GM12872 (cell line): ENCODE results near the gene WDR82.

Experiments used
- TF ChIP-seq, protein P1 (sequence below): IDR thresholded peaks from 3 replicates; pipeline ENCODE4 v1.5.1; 2011; ENCODE audit warnings: low read depth, mild to moderate bottlenecking, low read length, moderate library complexity; ENCODE audit not compliant: insufficient read depth

WDR82 gene

DNA sequence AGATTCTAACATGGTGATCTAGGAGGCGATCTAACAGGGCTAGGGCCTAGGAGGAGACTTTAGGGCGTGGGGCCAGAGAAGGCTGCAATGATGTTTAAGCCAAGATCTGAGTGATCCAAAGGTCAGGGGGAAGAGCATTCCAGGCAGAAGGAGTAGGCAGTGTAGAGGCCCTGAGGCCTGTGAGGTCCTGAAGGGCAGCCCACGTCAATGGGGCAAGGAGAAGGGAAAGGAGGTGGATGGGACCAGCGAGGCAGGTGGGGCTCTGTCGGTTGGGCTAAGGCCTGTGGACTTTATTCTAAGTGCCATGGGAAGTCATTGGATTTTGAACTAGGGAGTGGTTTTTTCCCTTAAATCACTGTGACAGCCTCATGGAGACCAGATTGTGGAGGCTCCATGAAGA lies 27.5 kb upstream of the WDR82 start:
- TF ChIP-seq, protein P1, sequence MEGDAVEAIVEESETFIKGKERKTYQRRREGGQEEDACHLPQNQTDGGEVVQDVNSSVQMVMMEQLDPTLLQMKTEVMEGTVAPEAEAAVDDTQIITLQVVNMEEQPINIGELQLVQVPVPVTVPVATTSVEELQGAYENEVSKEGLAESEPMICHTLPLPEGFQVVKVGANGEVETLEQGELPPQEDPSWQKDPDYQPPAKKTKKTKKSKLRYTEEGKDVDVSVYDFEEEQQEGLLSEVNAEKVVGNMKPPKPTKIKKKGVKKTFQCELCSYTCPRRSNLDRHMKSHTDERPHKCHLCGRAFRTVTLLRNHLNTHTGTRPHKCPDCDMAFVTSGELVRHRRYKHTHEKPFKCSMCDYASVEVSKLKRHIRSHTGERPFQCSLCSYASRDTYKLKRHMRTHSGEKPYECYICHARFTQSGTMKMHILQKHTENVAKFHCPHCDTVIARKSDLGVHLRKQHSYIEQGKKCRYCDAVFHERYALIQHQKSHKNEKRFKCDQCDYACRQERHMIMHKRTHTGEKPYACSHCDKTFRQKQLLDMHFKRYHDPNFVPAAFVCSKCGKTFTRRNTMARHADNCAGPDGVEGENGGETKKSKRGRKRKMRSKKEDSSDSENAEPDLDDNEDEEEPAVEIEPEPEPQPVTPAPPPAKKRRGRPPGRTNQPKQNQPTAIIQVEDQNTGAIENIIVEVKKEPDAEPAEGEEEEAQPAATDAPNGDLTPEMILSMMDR = no peak

DNA sequence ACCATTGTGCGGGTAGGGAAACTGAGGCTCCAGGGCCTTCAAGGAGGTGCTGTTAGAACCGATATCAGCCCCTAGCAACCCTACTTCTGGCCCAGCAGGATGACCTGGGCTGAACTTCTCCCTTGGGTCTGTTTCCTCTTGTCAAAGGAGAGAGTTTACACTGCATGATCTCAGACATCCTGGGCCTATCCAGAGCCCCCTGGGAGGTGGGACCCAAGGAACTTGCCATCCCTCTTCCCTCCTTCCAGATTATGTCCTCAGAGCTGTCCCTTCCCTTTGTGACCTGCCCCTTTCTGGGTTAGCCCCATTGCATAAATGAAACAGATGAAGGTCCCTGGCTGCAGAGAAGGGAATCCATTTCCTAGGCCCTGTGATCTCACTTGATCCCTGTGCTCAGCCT lies 25.4 kb upstream of the WDR82 start:
- TF ChIP-seq, protein P1 = no peak

DNA sequence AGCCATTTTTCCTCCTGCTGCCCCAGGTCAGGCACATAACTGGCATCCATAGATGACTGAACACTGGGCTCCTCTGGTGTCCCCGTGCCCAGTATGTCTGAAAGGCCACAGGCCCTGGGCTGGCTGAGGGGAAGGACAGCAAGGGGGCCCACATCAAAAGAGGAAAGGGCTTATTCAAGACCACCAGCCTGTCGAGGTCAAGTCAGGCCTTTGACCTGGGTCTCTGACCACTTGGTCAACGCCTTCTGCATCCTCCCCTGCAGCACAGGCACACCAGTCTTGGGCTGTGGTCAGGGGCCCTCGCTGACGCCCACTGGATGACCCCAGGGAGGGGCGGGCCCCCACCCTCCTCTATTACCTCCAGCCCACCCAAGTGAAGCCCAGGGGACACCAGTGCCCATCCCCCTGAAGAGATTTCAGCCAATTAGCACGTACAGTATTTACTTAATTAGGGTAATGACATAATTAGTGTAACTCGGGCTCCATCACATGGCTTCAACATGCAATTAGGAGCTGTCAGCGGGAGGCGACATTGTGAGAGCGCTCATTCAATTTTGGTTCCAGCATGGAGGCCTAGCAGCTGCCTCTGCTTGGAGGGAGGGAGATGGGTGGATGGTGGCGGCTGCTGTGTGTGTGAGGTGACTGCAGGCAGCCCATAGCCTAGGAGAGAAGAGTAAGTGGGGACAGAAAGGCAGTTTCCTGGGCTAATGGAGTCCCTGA lies 24.1 kb upstream of the WDR82 start:
- TF ChIP-seq, protein P1 = no peak

DNA sequence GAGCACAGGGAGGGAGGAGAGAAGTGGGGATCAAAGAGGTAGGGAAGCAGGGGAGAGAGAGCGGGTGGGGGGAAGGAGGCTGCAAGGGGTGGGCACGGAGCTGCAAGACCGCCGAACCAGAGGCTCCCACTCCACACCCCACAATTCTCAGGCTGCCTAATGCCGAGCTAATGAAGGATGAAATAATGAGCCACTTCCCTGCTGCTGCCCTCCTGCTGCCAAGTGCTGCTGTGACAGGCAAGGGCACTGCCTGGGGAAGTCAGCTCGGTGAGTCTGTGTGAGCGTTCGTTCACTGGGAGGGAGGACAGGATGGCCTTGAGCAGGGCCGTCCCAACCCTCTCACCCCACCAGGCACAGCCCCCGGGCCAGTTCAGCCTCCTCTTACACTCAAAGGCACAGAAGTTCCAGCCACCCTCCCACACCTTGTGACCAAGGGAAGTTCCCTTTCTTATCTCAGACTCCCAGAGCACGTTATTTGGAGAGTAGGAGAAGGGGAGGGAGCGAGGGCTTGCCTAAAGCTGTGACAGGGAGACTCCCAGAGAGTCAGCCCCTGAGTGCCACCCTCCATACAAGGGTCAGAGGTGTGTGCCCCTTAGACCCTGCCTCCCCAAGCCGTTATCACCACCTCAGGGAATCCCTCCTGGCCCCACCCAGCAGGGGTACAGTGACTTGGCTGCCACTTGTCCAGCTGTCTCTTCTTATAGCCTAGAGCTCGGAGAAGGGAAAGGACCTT lies 21.6 kb upstream of the WDR82 start:
- TF ChIP-seq, protein P1 = no peak

DNA sequence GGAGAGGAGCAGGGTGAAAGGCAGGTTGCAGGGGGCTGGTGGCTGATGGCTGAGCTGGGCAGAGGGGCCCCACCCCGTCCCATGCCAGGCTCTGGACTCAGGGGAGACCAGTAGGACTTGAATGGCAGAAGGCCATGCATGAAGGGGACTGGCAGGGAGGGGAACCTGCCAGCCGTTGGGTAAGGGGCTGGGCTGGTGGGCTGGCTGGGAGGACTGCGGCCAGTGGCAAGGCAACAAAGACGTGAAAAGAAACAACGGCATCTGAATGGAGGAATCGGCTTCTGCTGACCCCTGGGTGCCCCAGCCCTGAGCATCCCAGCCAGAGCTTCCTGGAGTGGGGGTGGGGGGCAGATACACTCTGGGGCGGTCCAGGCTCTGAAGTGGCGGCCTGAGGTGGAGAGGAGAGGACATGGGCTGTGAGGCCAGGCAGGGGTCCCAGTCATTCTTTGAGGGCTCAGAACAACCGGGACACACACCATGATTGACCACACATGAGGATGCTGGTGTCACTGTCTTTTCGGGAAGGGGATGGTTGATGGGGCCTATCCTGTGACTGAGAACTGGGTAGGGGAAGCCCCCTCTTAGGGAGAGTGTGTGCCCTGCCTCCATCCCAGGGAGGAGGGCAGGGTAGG lies 20.9 kb upstream of the WDR82 start:
- TF ChIP-seq, protein P1 = no peak

DNA sequence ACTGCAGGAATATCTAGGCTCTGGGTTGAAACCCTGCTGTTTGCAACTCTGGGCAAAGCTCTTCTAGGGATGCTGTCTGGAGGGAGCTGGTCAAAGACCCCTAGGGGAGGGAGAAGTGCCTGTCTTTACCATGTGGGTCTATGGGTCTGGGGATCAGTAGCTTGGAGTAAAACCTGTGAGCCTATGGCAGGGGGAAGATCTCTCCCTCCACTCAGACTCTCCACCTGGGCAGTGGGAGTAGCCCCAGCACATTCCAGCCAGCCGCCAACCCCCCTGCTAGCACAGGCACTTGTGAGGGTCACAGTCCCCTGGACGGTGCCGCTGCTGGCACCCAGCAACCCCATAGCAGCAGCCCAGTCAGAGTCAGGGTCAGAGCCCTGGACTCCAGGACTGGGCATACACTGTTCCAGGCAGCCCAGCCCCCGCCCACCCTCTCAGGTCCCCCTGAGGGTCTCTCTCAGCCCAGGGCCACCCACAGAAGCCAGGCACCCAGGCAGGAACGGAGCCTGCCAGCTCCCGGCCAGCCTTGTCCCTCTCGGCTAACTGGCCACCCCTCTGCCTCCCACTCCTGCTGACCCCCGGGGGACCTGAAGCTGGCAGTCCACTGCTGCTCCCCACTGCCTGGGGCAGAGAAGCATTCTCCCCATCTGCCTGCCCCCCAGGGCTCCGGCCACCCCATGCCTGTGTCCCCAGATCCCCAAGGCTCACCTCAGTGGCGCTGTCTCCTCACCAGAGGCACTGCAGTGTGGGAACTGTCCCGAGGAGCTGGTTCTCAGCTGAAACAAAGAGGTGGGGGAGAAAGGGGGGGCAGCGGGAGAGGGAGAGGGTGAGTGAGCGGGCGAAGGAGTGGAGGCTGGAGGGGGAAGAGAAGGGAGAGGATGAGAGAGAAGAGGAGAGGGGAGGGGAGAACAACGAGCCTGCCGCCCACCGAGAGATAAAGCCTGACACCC lies 20.0 kb upstream of the WDR82 start:
- TF ChIP-seq, protein P1 = no peak
